Stimulated activated CD4-positive, alpha-beta T cell treated with anti-CD3 and anti-CD28 coated beads, TNF-alpha, amount 100 ng/mL, for 1 hour (primary cell): ENCODE measurements around the gene EAPP.
"Not testable (repeated sequence)": the region's sequence is repeated elsewhere in the genome, so short reads cannot be mapped to it uniquely, and the experiment has no call there.

Experiments
- DNase-seq, 3 donors: peaks; one replicate each; pipeline ENCODE4 v3.0.0-alpha.2; 2020; ENCODE audit warnings: low read depth in 3 of 3, low spot score in 1 of 3

Gene EAPP

GRCh38 chr14:34539407-34540180 is at the start of gene EAPP:
EAPP (minus strand) TSS chr14:34539701; CDS start chr14:34539628, 73 bp downstream.
- peak; percentile 86 to 91 (median 87) for DNase-seq

- DNase-seq, result no peak
These were observed 44.0 kb upstream of the EAPP start for GRCh38 chr14:34583525-34583924.

GRCh38 chr14:34582117-34582680 is 42.7 kb upstream of the EAPP start:
- DNase-seq, result no peak

- no peak for DNase-seq
These were observed 40.9 kb upstream of the EAPP start for GRCh38 chr14:34580381-34580780.

GRCh38 chr14:34571771-34572170 is 32.3 kb upstream of the EAPP start:
- DNase-seq, result no peak

- no peak for DNase-seq
These were observed 30.2 kb upstream of the EAPP start for GRCh38 chr14:34569750-34570149.

GRCh38 chr14:34568803-34569202 is 29.3 kb upstream of the EAPP start:
- DNase-seq, result no peak

GRCh38 chr14:34562776-34563150 is 23.3 kb upstream of the EAPP start:
- no peak for DNase-seq

GRCh38 chr14:34562037-34562775 is 22.7 kb upstream of the EAPP start:
- DNase-seq, result not testable (repeated sequence)

GRCh38 chr14:34556498-34556829 is 17.0 kb upstream of the EAPP start:
- not testable (repeated sequence) for DNase-seq

- DNase-seq, result not testable (repeated sequence)
These were observed 16.3 kb upstream of the EAPP start for GRCh38 chr14:34555583-34556497.

- no peak for DNase-seq
These were observed 15.2 kb upstream of the EAPP start for GRCh38 chr14:34554540-34555250.

GRCh38 chr14:34549276-34549966 is 9.9 kb upstream of the EAPP start:
- DNase-seq, result not testable (repeated sequence)

- no peak for DNase-seq
These were observed 9.0 kb upstream of the EAPP start for GRCh38 chr14:34548472-34548981.

GRCh38 chr14:34547136-34547520 is 7.6 kb upstream of the EAPP start:
- not testable (repeated sequence) for DNase-seq

- DNase-seq, result not testable (repeated sequence)
These were observed 7.0 kb upstream of the EAPP start for GRCh38 chr14:34546272-34547135.

- not testable (repeated sequence) for DNase-seq
These were observed 919 bp upstream of the EAPP start for GRCh38 chr14:34540181-34541059.
